ENCODE results near the gene ELFN1. TPM values are rescaled to one million over a fixed set of nuclear protein-coding genes. Genes with fewer than 3 reads are reported as not detected.

Gene ELFN1
- total RNA-seq, 1 donor from 2014 or later: 19.7 TPM

DNA sequence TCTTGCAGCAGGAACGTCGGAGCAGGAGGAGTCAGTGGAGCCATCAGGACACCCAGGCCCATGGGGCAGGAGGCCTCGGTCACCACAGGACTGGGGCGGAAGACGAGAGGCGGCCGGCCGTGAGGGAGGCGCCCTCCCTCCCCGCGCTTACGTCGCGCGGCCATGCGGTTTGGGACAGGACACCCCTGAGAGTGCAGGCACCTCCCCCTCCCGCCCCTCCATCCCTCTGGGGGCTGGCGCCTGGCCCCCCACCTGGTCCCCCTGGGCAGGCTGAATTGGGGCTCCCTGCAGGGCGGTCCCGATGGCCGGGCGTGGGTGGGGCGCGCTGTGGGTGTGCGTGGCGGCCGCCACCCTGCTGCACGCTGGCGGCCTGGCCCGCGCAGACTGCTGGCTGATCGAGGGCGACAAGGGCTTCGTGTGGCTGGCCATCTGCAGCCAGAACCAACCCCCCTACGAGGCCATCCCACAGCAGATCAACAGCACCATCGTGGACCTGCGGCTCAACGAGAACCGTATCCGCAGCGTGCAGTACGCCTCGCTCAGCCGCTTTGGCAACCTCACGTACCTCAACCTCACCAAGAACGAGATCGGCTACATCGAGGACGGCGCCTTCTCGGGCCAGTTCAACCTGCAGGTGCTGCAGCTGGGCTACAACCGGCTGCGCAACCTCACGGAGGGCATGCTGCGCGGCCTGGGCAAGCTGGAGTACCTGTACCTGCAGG lies 74.4 kb downstream of the ELFN1 start:
- no peak for TF ChIP-seq EZH2 (IDR thresholded peaks at IDR 0.05; ENCODE audit: insufficient read depth, low read length)
- TF ChIP-seq, protein P1, sequence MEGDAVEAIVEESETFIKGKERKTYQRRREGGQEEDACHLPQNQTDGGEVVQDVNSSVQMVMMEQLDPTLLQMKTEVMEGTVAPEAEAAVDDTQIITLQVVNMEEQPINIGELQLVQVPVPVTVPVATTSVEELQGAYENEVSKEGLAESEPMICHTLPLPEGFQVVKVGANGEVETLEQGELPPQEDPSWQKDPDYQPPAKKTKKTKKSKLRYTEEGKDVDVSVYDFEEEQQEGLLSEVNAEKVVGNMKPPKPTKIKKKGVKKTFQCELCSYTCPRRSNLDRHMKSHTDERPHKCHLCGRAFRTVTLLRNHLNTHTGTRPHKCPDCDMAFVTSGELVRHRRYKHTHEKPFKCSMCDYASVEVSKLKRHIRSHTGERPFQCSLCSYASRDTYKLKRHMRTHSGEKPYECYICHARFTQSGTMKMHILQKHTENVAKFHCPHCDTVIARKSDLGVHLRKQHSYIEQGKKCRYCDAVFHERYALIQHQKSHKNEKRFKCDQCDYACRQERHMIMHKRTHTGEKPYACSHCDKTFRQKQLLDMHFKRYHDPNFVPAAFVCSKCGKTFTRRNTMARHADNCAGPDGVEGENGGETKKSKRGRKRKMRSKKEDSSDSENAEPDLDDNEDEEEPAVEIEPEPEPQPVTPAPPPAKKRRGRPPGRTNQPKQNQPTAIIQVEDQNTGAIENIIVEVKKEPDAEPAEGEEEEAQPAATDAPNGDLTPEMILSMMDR (IDR thresholded peaks at IDR 0.05; ENCODE audit: insufficient read depth, low read depth, low read length): no peak
- Histone ChIP-seq H3K9ac (ENCODE audit: low read length) (no peak overlapping the region), H3K4me3 (ENCODE audit: insufficient read depth, low read depth, low read length) (no peak overlapping the region), H3K27ac (ENCODE audit: low read depth, low read length) (no peak overlapping the region), H3K27me3 (ENCODE audit: insufficient read depth, low read length) (no peaks in the 10 kb centered on the region), H3K4me2 (ENCODE audit: low read length) (no peak overlapping the region), H3K36me3 (ENCODE audit: insufficient read depth, low read length) (no peaks in the 10 kb centered on the region), H3K79me2 (ENCODE audit: insufficient read depth, low read length) (no peaks in the 10 kb centered on the region), H4K20me1 (ENCODE audit: insufficient read depth, low read length) (no peaks in the 10 kb centered on the region), H2AFZ (ENCODE audit: low read depth, low read length) (no peak overlapping the region), H3K9me3 (ENCODE audit: insufficient read depth, low read depth, low read length) (no peaks in the 10 kb centered on the region), H3K4me1 (ENCODE audit: insufficient read depth, low read length) (no peaks in the 10 kb centered on the region)
- H3K9me3 Mint-ChIP-seq (ENCODE audit: unreplicated experiment): no peaks in the 10 kb centered on the region
- FAIRE-seq: no peak
- DNase-seq (ENCODE audit: low read depth): no peak
- peaks cover 6% of the 10 kb centered on the region for H3K36me3 Mint-ChIP-seq (ENCODE audit: low read depth, unreplicated experiment)
- peaks cover 3% of the 10 kb centered on the region for H3K27me3 Mint-ChIP-seq (ENCODE audit: low read depth, unreplicated experiment)
- H3K4me1 Mint-ChIP-seq (ENCODE audit: low read depth, unreplicated experiment): peaks cover 2% of the 10 kb centered on the region
- no peak overlapping the region for H3K4me3 Mint-ChIP-seq (ENCODE audit: unreplicated experiment)
- no peak overlapping the region for H3K27ac Mint-ChIP-seq (ENCODE audit: unreplicated experiment)

DNA sequence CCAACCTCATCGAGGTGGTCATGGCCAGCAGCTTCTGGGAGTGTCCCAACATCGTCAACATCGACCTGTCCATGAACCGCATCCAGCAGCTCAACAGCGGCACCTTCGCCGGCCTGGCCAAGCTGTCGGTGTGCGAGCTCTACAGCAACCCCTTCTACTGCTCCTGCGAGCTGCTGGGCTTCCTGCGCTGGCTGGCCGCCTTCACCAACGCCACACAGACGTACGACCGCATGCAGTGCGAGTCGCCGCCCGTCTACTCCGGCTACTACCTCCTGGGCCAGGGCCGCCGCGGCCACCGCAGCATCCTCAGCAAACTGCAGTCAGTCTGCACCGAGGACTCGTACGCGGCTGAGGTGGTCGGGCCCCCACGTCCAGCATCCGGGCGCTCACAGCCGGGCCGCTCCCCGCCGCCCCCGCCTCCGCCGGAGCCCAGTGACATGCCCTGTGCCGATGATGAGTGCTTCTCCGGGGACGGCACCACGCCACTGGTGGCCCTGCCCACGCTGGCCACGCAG lies 75.0 kb downstream of the ELFN1 start:
- DNase-seq (ENCODE audit: low read depth) (no peak), FAIRE-seq (no peak)
- no peaks in the 10 kb centered on the region for H3K27me3 ChIP-seq (ENCODE audit: insufficient read depth, low read length)
- H3K4me3 Mint-ChIP-seq (ENCODE audit: unreplicated experiment): no peak overlapping the region
- H3K27me3 Mint-ChIP-seq (ENCODE audit: low read depth, unreplicated experiment): no peaks in the 10 kb centered on the region
- H3K4me3 ChIP-seq (ENCODE audit: insufficient read depth, low read depth, low read length): no peak overlapping the region
- peaks cover 3% of the 10 kb centered on the region for H3K4me1 ChIP-seq (ENCODE audit: insufficient read depth, low read length)
- no peaks in the 10 kb centered on the region for H3K79me2 ChIP-seq (ENCODE audit: insufficient read depth, low read length)
- H3K9me3 Mint-ChIP-seq (ENCODE audit: unreplicated experiment): no peaks in the 10 kb centered on the region
- H3K4me2 ChIP-seq (ENCODE audit: low read length): no peak overlapping the region
- no peak overlapping the region for H3K9ac ChIP-seq (ENCODE audit: low read length)
- peaks cover 2% of the 10 kb centered on the region for H3K4me1 Mint-ChIP-seq (ENCODE audit: low read depth, unreplicated experiment)
- TF ChIP-seq, protein P1 (IDR thresholded peaks at IDR 0.05; ENCODE audit: insufficient read depth, low read depth, low read length): no peak
- no peak for TF ChIP-seq EZH2 (IDR thresholded peaks at IDR 0.05; ENCODE audit: insufficient read depth, low read length)
- H3K36me3 ChIP-seq (ENCODE audit: insufficient read depth, low read length): no peaks in the 10 kb centered on the region
- no peaks in the 10 kb centered on the region for H4K20me1 ChIP-seq (ENCODE audit: insufficient read depth, low read length)
- H3K27ac Mint-ChIP-seq (ENCODE audit: unreplicated experiment): no peak overlapping the region
- no peak overlapping the region for H2AFZ ChIP-seq (ENCODE audit: low read depth, low read length)
- H3K36me3 Mint-ChIP-seq (ENCODE audit: low read depth, unreplicated experiment): peaks cover 4% of the 10 kb centered on the region
- H3K27ac ChIP-seq (ENCODE audit: low read depth, low read length): no peak overlapping the region
- no peaks in the 10 kb centered on the region for H3K9me3 ChIP-seq (ENCODE audit: insufficient read depth, low read depth, low read length)

All from astrocyte (in vitro differentiated cells and primary cell).